Amniotic stem cell (primary cell): Measurements from ENCODE around the gene CDON.

Experiments
- DNase-seq: peaks from one replicate; lab custom pipeline; 2025; lab: John Stamatoyannopoulos, UW

The CDON gene

DNA sequence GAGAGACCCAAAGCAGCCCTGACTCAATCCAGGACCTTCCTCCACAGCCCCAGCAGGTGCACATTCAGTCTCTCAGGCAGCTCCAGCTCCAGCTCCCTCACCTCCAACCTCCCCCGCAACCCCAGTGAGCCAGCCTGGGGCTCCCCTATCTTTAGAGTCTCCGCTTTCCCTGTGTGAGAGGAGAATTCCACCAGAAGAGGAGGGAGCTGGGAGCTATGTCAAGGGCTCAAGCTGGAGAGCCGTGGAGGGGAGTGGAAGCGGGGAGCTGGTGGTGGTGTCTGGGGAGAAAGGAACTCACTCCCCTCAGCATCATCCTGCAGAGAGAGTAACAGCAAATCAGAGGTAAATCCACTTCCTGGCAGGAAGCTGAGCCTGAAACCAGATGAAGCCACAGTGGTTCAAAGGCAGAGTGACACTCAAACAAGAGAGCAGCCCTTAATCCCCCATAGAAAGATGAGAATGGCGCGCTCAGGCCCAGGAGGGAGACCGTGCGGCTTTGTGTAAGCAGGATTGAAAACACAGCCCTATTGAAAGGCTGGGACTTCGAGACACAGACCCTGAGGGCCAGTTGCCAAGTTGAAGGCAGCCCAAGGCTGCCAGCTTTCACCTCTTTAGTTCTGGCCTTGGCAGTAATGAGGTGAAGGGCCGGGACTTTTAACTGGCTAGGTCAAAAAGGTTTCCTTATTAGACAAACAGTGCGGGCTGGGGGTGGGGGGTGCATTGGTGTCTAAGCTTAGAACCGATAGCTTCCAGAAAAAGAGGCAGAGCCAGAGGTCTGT is 21.4 kb upstream of the CDON start:
- DNase-seq, result no peak

DNA sequence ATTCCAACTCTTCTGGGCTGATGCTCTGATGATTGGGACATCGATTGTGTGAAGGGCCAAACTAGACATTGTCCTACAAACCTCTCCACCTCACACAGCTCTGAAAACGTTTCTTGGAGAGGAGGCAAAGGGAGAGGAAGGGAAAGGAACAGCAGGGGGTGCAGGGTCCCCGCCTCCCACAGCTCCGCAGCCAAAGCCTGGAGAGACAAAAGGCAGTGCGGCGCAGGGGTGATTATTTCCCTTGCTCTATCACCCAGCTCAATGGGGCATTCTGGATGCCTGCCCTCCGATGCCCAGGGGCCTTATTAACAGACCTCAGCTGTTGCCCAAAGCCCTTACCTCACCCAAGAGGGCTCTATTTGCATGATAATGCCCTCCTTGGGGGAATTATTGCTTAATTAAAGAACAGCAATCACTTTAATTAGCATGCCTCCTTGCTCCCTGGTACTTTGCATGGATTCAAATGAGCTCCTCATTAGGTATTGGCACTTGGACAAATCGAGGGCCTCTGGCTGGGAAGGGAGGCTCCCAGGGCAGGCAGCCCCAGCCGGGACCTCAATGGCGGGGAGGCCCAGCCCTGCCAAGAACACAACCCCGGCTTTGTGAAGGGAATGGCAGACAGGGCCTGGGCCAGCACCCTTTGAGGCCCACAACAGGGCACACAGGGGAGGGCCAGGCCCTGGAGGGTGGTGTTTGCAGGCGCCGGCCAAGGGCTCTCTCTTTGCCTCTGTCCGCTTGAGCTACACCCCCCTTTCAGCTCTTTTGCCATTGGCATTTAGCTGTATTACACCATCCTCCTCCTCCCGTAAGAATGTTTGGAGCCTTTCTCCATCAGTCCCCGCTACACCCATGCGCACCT is 19.8 kb upstream of the CDON start:
- no peak for DNase-seq

DNA sequence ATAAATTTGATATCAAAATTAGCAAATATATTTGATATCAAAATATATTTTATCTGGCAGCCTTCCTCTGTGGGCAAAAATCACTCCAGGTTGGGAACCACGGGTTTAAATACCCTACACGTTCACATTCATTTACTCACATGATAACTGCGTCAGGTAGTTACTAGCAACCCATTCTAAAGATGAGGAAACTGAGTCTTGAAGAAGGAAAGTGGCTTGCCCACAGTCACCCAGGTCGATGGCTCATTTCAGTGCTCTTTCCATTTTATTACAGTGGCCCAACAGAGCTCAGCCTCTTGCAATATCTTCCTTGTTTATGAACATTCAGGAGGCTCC is 19.2 kb upstream of the CDON start:
- DNase-seq, result no peak

DNA sequence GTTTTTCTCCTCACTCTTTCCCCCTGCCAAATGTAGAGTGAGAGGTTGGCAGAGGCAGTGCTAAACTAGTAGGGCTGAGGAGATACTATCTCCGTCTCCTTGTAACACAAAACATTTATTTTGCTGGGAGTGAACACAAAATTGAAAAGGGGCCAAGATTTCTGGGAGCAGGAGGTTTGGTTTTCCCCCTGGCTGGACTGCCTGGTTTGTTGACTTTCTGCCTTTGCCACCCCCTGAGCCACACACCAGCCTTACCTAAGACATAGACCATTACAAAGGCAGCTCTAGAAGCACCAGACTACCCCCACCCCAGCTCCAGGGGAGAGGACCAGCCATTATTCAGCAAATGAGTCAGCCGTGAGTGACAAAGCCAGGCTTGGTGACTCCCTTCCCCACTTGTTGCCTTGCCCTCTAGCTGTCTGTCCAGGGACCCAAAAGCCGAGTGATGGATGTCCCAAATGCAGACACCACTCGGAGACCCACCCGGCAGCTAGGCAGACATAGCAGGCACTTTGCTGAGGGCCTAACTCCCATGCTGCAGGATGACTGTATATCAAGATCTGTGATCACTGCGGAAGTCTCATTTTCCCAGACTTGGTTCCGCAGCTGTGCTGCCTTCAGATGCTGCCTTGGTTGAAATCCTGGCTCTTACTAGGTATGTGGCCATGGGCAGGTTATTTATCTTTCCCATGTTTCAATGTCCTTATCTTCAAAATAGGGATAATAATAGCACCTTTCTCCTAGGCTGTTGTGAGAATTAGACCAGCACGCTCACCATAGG is 17.7 kb upstream of the CDON start:
- DNase-seq, result no peak

DNA sequence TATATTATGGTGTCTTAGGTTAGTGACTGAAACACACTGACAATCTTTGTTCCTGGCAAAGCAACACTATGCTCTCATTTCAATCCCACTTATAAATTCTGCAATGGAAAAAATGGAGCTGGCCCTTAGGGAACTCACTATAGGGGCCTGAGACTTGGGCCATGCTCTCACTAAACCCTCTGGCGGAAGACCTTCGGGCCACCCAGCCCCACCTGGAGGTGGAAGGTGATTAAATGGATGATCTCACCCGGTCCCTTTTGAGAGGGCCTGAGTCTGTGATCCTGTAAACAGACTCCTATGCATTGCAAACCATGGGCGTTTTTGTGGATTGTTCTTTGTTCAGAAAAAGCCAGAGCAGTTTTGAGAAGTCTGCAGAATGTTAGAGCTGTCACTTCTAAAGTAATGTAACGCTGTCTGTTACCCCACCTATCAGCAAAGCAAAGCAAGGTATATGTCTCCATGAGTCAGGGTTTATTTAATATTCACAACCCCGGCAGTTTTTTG is 17.0 kb upstream of the CDON start:
- no peak for DNase-seq

DNA sequence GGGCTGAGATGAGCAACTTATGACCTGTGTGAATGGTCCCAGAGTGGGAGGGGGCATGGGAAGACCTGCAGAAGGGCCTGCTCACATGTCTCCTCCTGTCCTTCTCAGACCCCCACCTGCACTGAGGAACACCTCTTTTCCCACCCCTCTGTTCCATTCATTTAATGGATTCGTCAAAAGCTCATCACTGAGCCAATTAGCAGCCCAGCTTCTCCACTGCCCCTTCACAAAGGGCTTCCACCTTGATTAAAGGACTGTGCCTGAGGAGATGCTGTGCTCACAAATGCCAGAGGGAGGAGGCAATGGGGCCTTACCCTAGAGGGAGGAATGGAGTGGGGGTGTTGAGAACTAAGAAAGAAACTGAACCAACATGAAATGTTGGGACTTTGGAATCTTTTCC is 14.0 kb upstream of the CDON start:
- no peak for DNase-seq

DNA sequence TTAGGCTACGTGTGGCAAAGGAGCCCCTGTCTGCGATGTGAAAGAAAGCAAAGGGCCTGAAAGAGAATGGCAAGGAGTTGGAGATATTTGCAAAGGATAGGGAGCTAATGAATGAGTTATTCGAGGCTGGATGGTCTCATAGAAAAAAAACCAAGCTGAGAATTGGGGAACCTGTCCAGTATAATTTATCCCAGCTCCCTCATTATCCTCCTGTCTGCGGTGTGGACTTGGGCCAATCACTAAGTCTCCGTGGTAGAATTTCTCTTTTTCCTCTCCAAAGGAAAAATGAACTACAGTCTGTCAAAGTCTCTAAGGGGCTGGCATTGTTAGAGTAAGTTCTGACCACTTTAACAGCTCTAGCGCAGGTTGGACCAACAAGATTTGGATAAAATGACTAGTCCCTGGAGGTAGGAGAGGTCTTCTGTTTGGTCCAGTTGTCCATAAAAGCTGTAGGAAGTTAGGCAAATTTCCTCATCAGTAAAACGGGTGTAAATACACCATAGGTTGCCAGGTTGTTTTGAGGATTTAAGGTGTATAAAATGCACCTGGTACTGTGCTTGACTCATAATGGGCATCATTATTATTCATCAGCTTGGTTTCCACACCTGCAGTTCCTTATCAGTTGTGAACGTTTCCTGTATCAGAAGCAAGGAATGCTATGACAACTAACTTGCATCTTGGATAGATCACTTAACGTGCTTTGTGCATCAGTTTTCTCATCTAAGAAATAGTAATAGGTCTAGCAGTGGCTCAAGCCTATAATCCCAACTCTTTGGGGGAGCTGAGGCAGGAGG is 10.3 kb upstream of the CDON start:
- DNase-seq, result no peak

DNA sequence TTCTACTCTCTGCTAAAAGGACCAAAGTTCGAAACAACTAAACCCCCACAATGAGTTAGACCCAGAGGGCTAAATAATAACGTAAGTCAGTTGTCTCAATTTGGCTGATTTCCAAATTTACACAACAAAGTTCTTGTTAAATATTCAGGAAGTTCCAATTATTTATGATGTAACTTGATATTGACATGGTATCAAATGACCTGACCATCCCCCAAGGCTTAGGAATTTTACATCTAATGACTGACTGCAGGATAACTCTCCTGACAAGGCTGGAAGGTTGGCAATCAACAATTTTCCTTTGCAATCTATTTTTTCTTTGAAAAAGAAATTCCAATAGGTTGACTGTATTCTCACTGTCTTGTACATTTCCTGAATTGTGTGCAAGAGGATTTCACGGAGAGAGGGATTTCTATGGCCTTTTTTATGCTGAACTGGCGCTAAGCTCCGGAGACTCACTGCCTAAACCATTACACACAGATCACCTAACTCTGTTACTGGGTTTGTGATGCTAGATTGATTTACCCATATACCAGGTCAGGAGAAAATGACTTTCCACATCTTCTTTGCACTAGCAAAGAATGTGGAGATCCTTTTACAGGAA is 9.6 kb upstream of the CDON start:
- DNase-seq, result no peak

DNA sequence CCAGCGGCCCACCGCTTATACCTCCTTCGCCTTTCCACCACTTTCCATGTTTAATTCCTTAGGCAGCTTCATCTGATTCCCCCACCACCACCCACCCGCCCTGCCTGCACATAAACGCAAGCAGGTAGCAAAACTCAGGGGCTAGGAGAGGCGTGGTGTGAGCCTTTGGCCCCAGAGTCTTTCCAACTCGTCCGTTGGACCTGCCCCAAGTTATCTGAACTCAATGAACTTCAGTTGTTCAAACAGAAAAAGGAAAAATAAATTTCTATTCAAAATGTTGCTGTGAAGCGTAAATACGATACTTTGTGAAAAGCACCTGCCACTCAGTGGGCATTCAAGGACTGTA is 814 bp upstream of the CDON start:
- no peak for DNase-seq

DNA sequence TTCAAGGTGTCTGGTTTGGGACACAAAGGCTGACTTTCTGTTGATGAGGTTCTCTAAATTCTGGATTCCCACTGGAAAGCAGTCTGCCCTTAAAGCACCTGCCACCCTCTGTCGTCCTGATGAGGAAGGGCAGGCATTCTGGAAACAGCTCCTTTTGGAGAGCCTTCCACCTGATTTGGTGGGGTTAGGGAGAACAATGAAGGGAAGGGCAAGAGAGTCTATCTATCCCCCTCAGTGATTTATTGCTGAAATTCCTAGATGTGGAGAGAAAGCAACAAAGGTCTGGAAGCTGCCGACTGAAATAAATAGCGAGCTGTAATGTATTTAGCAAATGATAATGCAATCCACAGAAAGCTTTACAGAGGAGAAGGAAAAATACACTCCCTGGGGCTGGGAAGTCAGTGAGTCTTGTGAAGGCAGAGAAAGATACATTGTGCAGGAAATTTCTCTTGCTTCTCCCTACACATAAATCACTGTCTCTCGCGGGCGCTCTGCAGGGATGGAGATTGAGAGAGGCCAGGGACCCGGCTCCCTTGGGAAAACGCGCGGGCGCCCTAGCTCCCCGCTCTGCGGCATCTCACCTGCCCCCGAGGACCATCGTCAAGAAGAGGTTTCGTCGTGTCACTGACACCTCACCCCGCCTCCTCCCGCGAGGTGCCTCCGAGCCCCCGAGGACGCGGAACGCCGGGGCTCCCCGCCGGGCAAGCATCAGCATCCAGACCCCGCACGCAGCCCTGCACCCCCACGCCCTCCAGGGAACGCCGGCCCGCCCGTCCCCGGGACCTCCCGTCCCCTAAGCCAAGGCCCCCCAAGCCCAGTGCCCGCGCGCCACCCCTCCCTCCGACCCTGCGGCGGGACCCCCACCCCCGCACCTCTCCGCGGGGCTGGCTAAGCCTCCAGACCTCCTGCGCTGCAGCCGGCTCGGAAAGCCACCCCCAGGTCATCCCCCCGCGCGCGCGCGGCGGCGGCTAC is 673 bp downstream of the CDON start:
- DNase-seq, result no peak

DNA sequence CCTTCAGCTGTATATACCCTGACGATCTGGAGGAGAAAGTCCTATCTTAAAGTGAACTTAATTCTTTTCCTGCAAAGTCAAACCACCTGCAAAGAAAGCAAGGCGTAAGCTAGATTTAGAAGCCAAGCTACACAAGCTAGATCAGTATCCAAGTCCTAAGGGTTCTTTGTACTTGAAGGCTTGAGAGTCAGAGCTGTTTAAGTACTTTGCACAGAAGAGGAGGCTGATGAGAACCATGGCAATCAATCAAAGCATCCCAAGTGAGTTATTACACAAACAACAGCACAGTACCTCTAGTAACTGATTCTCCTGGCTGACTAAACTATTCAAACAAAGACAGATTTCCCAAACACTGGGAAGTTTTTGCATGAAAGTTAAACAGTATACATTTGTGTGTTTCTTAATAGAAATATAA is 1.9 kb downstream of the CDON start:
- DNase-seq, result no peak

DNA sequence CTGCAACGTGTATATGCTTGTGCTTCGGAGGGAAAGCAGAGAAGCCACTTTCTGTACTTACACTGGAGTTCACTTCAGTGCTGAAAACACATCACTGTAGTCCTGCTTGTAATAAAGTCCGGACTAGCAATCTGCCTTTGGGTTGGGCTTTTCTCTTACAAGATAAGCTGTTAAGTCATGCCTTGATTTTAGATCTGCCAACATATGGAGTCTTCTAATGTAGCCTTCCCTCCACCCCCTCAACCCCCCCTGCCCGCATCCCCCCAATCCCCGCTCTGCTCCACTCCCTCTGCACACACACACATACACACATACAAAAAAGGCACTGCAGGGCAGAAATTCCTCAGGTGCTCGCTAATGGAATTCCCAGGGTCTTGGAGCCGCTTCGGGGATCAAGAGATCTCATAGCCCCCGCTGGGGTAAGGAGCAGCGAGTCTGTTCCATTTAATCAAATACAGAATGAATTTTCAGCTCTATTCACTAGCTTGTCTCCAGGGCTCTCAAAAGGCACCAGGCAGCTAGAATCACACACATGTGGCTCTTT is 3.4 kb downstream of the CDON start:
- DNase-seq, result no peak

DNA sequence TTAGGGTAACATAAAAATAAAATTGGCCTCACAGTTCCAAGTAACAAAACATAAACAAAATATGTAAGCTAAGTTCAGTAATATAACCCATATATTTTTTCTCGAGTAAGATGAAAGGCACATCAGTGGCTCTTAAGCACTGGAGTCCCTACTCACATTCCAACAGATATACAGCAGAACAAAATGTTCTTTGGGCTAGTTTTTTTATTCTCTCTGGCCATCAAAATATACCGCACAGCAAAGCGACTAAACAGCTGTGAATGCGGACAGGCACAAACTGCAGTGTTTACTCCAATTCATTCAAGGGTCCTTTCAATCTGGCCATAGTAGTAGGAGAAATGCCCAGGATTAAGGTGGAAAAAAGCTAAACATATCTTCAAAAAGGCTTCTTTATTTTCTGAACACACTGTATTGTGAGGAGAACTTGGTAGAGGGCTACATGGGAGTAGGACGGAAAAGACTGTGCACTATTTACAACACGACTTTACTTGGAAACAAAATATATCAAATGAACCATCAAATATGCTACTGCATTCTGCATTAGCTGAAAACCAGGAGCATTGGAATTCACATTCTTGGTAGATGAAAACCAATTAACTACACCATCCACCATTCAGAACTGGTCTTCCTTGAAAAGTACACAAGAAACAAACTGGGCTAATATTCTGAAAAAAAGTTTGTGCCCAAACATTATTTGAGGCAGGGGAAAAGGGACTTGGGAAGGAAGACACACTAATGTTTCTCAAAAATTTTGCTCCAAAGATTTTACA is 4.4 kb downstream of the CDON start:
- no peak for DNase-seq

DNA sequence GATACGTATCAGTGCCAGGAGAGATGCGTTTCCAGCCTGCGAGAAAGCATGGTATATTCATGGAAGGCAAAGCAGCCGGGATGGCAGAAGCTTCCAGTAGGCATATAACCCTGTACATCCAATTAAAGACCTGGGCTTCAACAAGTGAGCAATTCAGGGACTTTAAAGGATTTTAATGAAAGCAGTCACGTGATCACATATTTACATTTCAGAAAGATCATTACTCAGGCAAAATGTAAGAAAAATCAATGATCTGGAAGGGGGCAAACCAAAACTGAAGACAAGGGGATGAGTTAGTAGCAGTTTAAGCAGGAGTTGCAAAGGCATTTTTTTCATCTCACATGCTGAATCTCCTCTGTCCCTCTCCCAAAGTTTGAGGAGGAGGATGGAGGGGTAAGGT is 7.8 kb downstream of the CDON start:
- DNase-seq, result no peak

DNA sequence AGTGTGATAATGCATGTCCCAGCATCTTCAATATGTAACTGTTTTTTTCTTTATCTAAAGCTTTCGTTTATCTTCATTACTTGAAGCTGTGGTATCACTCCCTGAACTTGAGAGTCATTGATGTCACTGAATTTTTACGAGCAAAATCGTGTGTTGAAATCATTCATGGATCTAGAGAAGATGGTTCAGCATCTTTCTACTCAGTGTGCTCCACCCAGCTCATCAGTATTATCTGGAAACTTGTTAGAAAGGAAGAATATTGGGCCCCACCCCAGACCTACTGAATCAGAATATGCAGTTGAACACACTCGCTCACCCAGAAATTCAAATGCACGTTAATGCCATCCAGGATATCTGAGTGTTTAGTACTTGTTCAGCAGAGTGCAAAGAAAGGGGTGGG is 8.3 kb downstream of the CDON start:
- DNase-seq, result no peak

DNA sequence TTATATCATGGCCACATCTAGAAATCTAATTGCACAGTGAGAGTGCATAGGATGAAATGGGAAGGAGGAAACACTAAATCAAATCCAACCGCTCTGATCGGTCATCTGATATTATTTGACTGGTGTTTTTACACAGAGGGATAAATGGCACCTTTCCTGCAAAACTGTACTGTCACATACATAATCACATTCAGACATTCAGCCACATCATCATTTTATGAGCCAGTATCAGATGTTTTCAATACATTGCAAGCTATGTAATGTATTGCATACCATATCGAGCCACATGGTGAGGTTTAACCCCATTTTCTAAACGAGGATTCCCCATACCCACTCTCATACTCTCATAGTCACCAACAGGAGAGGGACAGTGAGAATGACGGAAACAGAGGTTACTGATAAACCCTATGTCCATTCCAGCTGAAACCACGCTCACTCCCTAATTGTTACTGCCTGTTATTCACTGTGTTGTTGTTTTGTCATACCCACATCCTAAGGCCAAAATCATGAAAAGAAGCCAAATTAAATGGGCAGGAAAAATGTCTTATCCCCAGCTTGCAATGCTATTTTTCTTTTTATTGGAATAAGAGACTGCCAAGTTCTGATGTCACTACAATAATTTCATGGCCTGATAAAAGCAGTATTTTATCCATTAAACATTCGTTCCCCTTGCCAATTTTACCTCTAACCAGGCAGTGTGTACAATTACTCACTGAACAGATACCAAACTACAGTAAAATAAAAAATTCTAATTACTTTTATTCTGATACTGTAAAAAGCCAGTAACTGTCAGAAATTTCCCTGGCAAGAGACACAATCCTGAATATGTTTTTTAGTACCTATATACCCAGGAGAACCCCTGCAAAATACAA is 9.0 kb downstream of the CDON start:
- DNase-seq, result no peak

DNA sequence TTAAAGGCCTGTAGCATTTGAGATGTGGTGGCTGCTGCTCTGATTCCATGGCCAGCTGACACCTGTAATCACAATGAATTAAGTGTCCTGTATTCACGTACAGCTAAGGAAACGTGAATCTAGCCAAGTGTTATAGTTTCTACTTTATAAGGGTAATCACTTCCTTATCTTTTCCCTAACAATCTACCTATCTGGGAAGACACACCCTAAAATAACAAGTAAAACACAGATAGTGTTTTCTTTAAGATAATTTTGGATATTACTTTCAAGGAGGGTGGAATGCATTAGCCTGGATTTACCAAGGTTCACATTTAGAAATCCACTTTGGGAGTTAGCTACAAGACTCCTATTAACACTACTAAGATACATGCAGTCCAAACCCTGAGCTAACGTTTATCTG is 11.5 kb downstream of the CDON start:
- DNase-seq, result no peak

DNA sequence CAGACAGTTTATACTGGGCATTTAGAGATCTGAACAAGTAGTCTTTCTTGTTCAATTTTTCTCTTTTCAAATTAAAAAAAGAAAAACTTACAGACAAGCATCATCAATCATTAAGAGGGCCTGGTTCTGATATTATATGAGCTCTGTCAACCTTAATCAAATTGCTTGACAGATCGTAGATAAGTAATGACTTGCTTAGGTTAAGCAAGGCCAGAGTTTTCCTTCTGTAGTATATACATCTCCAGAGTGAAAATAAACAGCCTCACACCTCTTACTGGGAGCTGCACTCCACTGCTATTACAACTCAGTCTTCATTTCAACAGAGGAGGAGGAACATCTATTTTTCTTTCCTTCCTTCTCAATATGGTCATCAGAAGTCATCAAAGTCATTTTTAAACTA is 13.5 kb downstream of the CDON start:
- DNase-seq, result no peak
